ENCODE data around the gene PPP4C. TPM values are rescaled to one million over a fixed set of nuclear protein-coding genes. Genes with fewer than 3 reads are reported as not detected.
A peak's percentile ranks its signal among the peaks of the same experiment; 100 is the strongest.

Gene PPP4C
- total RNA-seq, 1 experiment from 2014 or later, result 163 TPM

- Histone ChIP-seq H4K8ac (replicated peaks; ENCODE audit: insufficient read length, low read depth, low read length) (no peak overlapping the region), H3K14ac (ENCODE audit: insufficient read depth, low read length) (no peak overlapping the region), H3K27me3 (ENCODE audit: insufficient read depth, low read length) (no peaks in the 10 kb centered on the region), H3T11ph (ENCODE audit: low read length) (no peak overlapping the region), H2BK12ac (ENCODE audit: insufficient read length, low read depth, low read length) (no peak overlapping the region), H4K5ac (ENCODE audit: insufficient read length, low read depth, low read length) (no peak overlapping the region), H2AFZ (ENCODE audit: low read length) (no peak overlapping the region), H3K27ac (ENCODE audit: insufficient read length, low read depth, low read length) (no peak overlapping the region), H3K23me2 (ENCODE audit: insufficient read length, low read depth, low read length, poor library complexity, severe bottlenecking) (no peaks in the 10 kb centered on the region), H2AK5ac (ENCODE audit: insufficient read length, low read length) (no peak overlapping the region), H4K20me1 (ENCODE audit: control insufficient read depth, insufficient read depth, insufficient read length) (no peaks in the 10 kb centered on the region), H3K4me1 (ENCODE audit: insufficient read depth, low read length) (no peaks in the 10 kb centered on the region), H3K56ac (ENCODE audit: insufficient read length, low read depth, low read length) (no peak overlapping the region), H2BK120ac (ENCODE audit: low read depth, low read length, poor library complexity, severe bottlenecking) (no peak overlapping the region), H3K18ac (ENCODE audit: insufficient read length, low read depth, low read length) (no peak overlapping the region), H4K91ac (ENCODE audit: insufficient read length, low read depth, low read length) (no peak overlapping the region), H3K79me1 (ENCODE audit: insufficient read depth, low read depth, low read length, poor library complexity, severe bottlenecking) (peaks cover 3% of the 10 kb centered on the region), H3K9ac (ENCODE audit: extremely low read depth, insufficient read length, low read length) (no peak overlapping the region), H3K4ac (ENCODE audit: low read depth, low read length) (no peak overlapping the region), H2BK5ac (ENCODE audit: insufficient read length, low read length) (no peak overlapping the region), H2BK15ac (ENCODE audit: low read depth, low read length) (no peak overlapping the region), H2BK20ac (ENCODE audit: low read depth, low read length, poor library complexity, severe bottlenecking) (no peak overlapping the region), H3K23ac (ENCODE audit: insufficient read length, low read depth, low read length) (no peak overlapping the region), H3K79me2 (ENCODE audit: insufficient read depth, low read length) (peaks cover 2% of the 10 kb centered on the region; the same call in 1 of the 2 replicates), H3K4me2 (ENCODE audit: insufficient read depth, insufficient read length, low read length) (no peak overlapping the region), H3K9me3 (ENCODE audit: control insufficient read depth, low read depth, low read length) (no peaks in the 10 kb centered on the region)
- Mint-ChIP-seq H3K27ac (peak overlapping the region in 2 of 3 experiments; percentile 18 to 31; a peak in 2 of 7 replicates), H3K36me3 (ENCODE audit: insufficient read depth in 1 of 3, low read depth in 3 of 3) (peaks cover 41 to 70% (median 67%) of the 10 kb centered on the region in 3 experiments), H3K4me3 (no peak overlapping the region), H3K27me3 (ENCODE audit: low read depth) (0 out of 2 replicates have a peak, but pooled peaks cover 2% of the 10 kb centered on the region), H3K4me1 (no peaks in the 10 kb centered on the region), H3K9me3 (no peaks in the 10 kb centered on the region)
- WGBS (ENCODE audit: extremely low coverage, insufficient read length, low lambda C conversion rate), result no CpG with 5 or more reads among the region's 24 CpGs
- no peak for TF ChIP-seq CTCF (conservative IDR thresholded peaks at IDR 0.05)
- DNase-seq, result no peak
These were observed 7.6 kb downstream of the PPP4C start for GRCh38 chr16:30083216-30084055.
